ENCODE data around the gene MATCAP1.

MATCAP1 gene

DNA sequence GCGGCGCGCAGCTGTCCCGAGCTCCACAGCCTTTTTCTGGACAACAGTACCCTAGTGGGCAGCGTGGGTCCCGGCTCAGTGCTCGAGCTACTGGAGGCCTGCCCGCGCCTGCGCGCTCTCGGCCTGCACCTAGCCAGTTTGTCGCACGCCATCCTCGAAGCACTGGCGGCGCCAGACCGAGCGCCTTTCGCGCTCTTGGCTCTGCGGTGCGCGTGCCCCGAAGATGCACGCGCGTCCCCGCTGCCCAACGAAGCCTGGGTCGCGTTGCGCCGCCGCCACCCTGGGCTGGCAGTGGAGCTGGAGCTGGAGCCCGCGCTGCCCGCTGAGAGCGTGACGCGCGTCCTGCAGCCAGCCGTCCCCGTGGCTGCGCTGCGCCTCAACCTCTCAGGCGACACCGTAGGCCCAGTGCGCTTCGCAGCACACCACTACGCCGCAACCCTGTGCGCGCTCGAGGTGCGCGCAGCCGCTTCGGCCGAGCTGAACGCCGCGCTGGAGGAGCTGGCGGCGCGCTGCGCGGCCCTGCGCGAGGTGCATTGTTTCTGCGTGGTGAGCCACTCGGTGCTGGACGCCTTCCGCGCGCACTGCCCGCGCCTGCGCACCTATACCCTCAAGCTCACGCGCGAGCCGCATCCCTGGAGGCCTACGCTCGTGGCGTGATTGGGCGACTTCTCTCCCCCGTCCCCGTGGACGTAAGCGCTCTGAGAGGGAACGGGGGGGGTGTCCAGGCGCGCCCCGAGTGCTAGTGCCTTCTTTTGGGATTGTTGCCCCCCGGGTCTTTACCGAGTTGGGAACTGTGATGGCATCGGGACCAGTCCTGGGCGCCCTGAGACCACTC is 20.4 kb downstream of the MATCAP1 start:
- H3K4me3 ChIP-seq (ENCODE audit: low read depth, low read length): peak overlapping the region; percentile 36
- DNase-seq (ENCODE audit: low read depth): no peak

DNA sequence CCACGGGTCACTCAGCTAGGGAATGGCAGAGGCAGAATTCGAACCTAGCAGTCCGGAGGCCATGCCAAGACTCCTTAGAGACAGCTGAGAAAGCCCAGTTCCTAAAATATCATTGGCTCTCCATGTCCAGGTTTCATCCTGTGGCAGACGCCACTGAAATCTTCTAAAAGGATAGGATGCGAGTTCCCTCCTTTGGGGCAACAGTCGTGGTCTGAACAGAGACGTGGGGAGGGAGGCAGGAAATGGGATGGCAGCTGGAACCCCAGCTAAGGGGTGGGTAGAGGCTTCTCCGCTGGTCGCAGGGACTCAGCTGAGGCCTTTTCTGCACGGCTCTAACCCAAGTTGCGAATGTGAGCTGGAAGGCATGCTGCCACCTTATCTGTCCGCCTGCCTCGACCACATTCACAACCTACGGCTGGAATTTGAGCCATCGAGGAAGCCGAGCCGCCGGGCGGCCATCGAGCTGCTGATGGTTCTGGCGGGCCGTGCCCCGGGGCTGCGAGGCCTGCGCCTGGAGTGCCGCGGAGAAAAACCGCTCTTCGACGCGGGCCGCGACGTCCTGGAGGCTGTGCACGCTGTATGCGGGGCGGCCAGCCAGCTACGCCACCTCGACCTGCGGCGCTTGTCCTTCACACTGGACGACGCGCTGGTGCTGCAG is 21.1 kb downstream of the MATCAP1 start:
- H3K4me3 ChIP-seq (ENCODE audit: low read depth, low read length): no peak overlapping the region
- DNase-seq (ENCODE audit: low read depth): no peak

DNA sequence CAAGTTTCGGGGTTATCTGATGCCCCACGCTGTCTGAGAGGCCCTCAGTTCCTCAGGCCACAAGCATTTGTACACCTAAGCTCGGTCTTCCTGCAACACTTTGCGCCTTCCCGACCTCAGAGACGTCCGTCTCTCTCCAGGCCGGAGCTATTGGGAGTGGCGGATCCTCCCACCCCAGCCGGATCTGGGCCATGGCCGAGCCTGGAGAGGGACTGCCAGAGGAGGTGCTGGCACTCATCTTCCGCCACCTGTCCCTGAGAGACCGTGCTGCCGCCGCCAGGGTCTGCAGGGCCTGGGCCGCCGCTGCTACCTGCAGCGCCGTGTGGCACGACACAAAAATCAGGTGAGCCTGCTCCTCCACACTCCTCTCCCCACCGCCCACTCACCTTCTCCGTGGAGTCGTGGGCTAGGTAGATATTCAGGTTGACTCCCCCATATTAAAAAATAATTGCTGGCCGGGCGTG is 22.1 kb downstream of the MATCAP1 start:
- DNase-seq (ENCODE audit: low read depth): no peak
- H3K4me3 ChIP-seq (ENCODE audit: low read depth, low read length): peak overlapping the region; percentile 66

DNA sequence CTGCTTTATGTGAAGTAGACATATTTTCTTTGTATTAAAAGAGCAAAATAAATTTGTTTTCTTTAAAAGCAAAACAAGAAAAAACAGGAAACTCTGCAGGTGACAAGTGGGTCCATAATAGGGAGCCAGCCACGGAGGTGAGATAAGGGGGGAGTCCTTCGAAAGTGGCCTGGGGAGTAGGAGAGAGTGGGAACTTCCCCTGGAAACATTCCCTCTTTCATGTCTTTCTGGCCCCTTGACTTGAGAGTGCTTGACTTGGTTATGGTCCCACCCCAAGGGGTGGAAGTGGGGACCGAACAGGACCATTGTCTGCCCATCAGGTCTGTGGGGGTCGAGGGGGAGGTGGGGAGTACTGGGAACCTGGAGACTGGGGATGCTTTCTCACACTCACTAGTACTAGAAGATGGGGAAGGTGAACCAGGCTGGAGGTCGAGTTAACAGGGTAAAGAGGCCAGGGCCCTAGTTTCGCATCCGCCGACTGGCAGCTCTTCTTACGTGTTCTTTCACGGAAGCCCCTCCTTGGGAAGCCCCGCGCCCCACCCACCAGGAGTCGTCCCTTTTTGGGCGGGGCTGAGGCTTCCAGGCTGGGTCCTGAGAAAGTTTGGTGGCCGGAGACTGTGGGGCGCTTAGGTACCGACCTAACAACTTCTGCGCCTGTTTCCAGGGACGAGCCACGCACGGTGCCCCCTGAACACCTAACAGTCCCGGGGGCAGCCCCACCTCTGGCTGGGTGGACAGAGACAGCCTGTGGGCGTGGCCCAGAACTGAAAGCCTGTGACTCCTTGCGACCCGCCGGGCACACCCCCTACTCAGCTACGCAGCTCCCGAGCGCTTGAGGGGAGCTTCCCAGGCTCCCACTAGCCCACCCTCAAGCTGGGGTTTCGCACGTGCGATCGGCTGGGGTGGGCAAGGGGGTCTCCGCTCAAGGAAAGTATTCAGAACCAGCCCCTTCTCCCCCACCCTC is 24.8 kb downstream of the MATCAP1 start:
- peak overlapping the region; percentile 66 for H3K4me3 ChIP-seq (ENCODE audit: low read depth, low read length)
- no peak for DNase-seq (ENCODE audit: low read depth)

- no peak for DNase-seq (ENCODE audit: low read depth)
- no peak overlapping the region for H3K4me3 ChIP-seq (ENCODE audit: low read depth, low read length)
Observed at GRCh38 chr16:67157892-67158635, 25.7 kb downstream of the MATCAP1 start.

DNA sequence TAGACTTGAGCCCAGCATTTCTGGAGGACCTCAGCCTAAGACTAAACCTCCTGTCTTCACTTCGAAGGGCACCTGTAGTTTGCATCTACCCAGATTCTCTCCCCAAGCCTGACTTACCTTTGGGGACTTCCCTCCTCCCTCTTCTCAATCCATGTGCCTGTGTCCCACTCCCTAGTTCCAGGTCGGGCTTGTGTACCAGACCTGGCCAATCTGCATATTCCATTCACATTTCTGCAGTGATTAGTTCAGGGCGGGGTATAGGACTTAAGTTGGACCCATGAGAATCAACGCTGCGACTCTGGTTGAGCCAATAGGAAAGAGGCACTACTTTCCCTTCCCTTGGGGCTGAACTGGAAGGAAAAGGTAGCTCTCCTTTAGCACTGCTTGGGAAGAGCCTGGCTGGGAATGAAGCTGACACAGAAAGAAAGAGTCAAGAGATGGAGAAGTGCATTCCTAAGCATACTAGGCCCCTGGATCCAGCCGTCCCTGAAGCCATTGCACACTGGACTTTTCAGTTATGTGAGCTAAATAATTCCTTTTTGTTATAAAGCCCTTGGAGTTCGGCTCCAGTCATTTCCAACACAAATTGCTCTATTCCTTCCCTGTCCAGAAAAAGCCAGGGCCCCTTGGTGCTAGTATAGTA is 26.5 kb downstream of the MATCAP1 start:
- no peak overlapping the region for H3K4me3 ChIP-seq (ENCODE audit: low read depth, low read length)
- no peak for DNase-seq (ENCODE audit: low read depth)

- no peak for DNase-seq (ENCODE audit: low read depth)
Observed at GRCh38 chr16:67156143-67156844, 27.5 kb downstream of the MATCAP1 start.

GRCh38 chr16:67155295-67156142 is 28.2 kb downstream of the MATCAP1 start:
- H3K4me3 ChIP-seq (ENCODE audit: low read depth, low read length): no peak overlapping the region
- no peak for DNase-seq (ENCODE audit: low read depth)

More at GRCh38 chr16:67156143-67156844, 27.5 kb downstream of the MATCAP1 start:
- H3K4me3 ChIP-seq (ENCODE audit: low read depth, low read length): no peak overlapping the region

DNA sequence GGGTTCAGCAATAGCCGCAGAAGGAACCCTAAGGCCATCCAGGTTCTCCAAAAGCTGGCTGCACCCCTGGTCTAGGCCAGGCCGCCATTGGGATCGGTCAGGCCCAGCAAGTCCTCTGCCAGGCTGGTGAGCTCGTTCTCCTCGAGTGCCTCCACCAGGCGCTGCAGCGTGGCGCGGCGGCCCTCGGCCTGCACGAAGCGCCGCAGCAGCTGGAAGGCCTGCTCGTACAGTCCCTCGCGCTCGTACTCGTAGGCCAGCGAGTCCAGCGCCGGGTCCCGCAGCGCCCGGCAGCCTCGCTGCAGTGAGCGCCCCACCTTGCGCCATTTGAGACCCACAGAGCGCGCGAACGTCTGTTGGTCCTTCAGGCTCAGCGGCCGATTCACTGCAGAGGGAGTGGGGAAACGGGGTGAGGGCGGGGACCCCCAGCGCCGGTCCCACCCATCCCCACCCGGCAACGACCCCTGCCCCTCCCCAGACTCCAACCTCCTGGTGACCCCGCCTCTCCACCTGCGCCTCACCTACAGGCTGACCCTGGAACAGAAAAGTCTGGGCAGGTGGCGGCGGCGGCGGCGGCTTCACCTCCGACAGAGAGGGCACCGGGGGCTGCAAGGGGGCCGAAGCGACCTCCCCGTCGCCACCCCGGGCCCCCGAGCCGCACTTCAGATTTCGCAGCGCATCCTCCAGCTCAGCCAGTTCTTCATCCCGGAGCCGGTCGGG is 29.0 kb downstream of the MATCAP1 start:
- no peak overlapping the region for H3K4me3 ChIP-seq (ENCODE audit: low read depth, low read length)
- no peak for DNase-seq (ENCODE audit: low read depth)

- H3K4me3 ChIP-seq (ENCODE audit: low read depth, low read length): peak overlapping the region; percentile 67
- DNase-seq (ENCODE audit: low read depth): no peak
Observed at GRCh38 chr16:67151431-67152097, 32.2 kb downstream of the MATCAP1 start.

- no peak for DNase-seq (ENCODE audit: low read depth)
- peak within 1 kb of the TSS; percentile 67 for H3K4me3 ChIP-seq (ENCODE audit: low read depth, low read length)
Observed at GRCh38 chr16:67150833-67151396, 32.8 kb downstream of the MATCAP1 start, which contains the start of gene B3GNT9. Gene B3GNT9 (minus strand): TSS chr16:67150998. CDS start chr16:67150485, 513 bp downstream.

- no peak for DNase-seq (ENCODE audit: low read depth)
Observed at GRCh38 chr16:67150047-67150832, 33.5 kb downstream of the MATCAP1 start.

GRCh38 chr16:67149276-67150046 is 34.3 kb downstream of the MATCAP1 start:
- peak overlapping the region; percentile 67 for H3K4me3 ChIP-seq (ENCODE audit: low read depth, low read length)
- DNase-seq (ENCODE audit: low read depth): no peak

More at GRCh38 chr16:67150047-67150832, 33.5 kb downstream of the MATCAP1 start:
- H3K4me3 ChIP-seq (ENCODE audit: low read depth, low read length): peak overlapping the region; percentile 67

DNA sequence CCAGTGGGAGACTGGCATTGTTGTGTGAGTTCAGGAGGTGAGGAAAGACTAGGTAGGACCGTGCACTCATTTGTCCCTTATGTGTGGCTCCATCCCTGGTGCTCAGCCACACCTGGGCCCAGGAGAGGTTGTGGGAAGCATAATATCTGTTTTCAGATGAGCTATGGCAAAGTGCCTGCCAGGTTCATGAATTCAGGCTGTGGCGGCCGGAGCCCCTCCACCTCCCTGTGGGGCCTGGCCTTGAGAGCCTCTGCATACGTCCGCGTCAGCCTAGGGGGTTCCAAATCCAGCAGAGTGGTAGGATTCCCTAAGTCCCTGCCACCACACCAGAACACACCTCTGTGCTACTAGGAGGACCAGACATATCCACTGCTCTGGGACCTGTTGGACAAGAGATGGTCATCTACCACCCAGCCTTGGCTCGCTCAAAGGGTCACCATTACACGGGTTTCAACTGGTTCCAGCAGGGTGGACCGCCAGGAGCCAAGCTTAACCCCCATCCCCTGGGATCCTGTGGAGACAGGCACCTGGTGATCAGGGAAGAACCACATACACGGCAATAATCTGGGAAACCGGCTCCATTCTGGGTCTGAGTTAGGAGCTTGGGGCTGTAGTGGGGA is 35.0 kb downstream of the MATCAP1 start:
- DNase-seq (ENCODE audit: low read depth): no peak
- no peak overlapping the region for H3K4me3 ChIP-seq (ENCODE audit: low read depth, low read length)

Measured in skeletal muscle cell (primary cell).